Measurements from ENCODE around the gene ISCU.

Gene ISCU

DNA sequence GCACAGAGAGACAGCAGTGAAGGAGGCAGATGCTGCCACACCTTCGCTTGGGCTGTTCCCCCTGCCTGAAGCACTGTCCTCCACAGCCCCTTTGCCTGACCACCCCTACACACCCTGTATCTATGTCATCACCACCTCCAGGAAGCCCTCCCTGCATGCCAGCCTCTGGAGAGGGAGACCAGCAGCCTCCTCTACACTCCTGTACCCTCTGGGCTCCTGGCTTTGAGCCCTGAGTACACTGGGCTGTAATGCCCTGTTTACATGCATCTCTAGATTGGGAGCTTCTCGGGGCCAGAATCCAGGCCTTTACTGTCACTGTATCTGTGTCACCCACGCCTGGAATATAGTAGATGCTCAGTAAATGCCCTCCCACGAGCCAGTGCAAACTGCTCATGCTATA lies 41.3 kb downstream of the ISCU start:
- DNase-seq (ENCODE audit: low spot score), result no peak

DNA sequence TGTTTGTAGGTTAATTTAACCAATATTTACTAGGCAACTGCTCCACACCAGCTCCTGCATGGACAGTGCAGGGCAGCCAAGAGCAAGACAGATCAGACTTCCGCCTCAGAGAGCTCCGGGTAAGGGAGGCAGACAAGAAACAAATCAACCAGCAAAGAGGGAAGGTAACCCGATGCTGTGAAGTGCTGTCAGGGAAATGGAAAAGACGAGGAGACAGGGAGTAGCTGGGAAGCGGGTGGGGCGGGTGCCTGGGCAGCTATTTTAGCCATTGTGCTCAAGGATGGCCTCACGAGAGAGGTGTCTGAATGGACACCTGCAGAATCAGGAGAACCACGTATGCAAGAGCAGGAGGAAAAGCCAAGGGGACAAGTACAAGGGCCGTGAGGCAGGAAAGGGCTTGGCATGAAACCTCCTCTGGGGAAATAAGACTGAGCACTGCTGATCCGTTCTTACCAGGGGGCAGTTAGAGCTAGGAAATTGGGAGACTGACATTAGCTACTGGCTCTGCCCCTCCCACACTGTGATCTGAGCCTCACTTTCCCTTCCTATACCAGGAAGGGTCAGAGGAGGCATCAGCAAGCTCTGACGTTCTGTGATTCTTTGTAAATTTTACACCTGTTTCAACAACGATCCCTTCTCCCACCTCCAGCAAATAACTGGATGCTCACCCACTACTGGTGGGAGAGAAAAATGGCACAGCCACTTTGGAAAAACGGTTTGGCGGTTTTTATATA lies 42.0 kb downstream of the ISCU start:
- no peak for DNase-seq (ENCODE audit: low spot score)

DNA sequence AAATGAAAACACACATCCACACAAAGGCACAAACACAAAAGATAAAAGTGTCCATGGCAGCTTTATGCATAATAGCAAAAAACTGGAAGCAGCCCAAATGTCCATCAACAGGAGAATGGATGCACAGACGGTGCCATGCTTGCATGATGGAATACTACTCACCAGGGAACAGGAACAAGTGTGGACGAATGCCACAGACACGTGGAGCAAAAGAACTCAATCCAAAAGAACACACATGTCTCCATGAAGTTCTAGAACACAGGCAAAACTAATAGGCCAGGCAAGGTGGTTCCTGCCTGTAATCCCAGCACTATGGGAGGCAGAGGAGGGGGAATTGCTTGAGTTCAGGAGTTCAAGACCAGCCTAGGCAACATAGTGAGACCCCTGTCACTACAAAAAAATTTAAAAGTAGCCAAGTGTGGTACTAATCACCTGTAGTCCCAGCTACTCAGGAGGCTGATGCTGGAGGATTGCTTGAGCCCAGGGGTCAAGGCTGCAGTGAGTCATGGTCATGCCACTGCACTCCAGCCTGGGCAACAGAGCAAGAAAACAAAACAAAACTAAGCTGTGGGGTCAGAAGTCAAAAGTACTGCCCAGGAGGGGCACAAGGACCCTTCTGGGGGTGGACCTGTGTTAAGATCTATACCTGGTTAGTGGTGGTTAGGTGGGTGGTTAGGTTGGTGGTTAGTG lies 42.7 kb downstream of the ISCU start:
- no peak for DNase-seq (ENCODE audit: low spot score)

DNA sequence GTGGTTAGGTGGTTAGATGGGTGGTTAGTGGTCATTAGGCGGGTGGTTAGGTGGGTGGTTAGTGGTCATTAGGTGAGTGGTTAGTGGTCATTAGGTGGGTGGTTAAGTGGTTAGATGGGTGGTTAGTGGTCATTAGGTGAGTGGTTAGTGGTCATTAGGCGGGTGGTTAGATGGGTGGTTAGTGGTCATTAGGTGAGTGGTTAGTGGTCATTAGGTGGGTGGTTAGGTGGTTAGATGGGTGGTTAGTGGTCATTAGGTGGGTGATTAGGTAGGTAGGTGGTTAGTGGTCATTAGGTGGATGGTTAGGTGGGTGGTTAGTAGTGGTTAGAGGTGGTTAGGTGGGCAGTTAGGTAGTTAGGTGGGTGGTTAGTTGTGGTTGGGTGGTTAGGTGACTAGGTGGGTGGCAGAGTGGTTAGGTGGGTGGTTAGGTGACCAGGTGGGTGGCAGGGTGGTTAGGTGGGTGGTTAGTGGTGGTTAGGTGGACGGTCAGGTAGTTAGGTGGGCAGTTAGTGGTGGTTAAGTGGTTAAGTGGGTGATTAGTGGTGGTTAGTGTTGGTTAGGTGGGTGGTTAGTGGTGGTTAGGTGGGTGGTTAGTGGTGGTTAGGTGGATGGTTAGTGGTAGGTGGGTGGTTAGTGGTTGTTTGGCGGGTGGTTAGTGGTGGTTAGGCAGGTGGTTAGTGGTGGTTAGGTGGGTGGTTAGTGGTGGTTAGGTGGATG lies 43.5 kb downstream of the ISCU start:
- DNase-seq (ENCODE audit: low spot score), result no peak

DNA sequence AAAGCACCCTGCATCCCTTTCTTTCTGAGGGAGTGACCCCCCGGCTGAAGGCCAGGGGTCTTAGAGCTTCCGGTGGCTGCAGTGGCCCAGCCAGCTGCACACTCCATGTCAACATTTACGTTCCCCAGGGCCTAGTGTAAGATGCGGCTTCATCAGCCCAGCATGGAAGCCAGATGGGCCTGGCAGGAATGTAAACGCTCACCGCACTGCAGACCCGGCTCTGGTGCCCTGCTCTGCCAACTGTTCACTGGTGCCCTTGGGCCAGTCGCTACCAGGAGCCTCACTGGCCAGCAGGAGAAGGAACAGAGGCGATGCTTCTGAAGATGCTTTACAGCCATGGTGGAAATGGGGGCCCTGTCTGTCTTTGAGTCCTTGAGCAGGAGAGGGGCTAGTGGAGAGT lies 44.1 kb downstream of the ISCU start:
- DNase-seq (ENCODE audit: low spot score), result no peak

GRCh38 chr12:108607981-108608600 lies 45.7 kb downstream of the ISCU start:
- DNase-seq (ENCODE audit: low spot score), result no peak

DNA sequence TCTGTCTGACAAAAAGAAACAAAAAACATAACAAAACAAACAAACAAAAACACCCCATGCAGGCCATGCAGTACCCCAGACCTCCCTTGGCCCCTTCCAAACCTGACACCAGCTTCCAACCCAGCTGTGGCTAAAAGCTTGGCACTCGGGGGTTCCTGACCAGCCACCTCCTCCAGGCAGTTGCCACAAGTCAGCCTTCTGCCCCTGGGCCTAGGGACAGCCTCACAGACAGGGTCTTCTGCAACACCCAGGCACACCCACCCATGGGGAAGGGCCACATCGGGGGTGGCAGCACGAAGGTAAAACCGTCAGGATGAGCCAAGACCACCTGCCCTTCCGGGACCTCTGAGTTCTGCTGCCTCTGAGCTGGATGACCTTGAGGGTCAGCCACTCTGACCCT lies 46.2 kb downstream of the ISCU start:
- DNase-seq (ENCODE audit: low spot score), result no peak

- no peak for DNase-seq (ENCODE audit: low spot score)
Observed at GRCh38 chr12:108609537-108610335, 47.3 kb downstream of the ISCU start.

- no peak for DNase-seq (ENCODE audit: low spot score)
Observed at GRCh38 chr12:108610336-108610815, 48.0 kb downstream of the ISCU start.

DNA sequence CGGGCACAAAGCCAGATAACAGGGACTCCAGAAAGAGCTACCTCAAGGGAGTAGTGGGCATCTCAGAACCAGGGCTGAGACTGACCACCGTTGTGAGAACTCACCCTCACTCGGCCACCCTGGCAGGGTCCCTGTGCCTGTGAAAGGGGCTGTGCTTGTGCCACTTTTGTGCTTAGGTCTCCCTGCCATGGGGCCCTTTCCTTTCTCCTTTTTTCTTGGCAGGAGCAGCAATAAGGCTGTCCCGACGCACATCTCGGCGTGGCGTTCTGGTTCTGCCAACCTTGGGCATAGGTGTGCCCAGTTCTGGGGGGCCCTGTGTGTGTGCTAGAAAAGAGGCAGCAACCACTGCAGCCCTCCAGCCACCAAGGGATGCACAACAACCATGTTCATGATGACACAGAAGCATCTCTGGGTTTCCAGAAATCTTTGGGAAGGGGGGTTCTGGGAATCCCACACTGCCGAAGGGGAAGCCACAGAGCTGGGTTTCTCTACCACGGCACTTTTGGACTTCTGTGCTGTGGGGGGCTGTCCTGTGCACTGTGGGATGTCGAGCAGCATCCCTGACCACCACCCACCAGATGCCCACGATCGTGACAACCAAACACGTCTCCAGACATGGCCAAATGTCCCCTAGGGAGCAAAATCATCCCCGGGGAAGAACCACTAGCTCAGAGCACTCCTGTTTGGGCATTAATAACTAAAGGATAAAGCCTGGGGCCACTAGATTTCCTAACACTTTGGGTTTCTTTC lies 48.6 kb downstream of the ISCU start:
- no peak for DNase-seq (ENCODE audit: low spot score)

DNA sequence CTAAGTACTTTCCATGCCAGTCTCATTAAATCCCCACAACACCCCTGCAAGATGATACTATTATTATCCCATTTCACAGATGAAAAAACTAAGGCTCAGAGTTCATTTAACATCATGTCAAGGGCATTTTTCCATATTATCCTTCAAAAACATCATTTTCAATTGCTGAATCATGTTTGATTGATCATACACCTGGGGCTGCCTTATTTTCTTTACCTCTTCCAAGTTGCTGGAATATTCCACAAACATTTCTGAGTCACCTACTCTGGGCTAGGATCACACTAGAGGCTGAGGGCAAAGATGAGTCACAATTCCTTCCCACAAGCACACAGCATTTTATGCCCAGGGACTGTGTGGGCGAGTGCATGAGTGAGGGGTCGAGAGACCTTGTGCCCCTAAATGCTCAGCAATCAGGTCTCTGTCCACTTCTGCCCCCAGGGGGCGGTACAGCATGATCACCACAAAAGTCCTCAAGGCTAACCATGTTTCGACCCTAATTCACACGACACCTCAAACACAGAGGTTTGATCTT lies 49.6 kb downstream of the ISCU start:
- DNase-seq (ENCODE audit: low spot score), result peak; percentile 59

- no peak for DNase-seq (ENCODE audit: low spot score)
Observed at GRCh38 chr12:108612788-108613282, 50.4 kb downstream of the ISCU start.

GRCh38 chr12:108613548-108613947 lies 51.2 kb downstream of the ISCU start:
- no peak for DNase-seq (ENCODE audit: low spot score)

DNA sequence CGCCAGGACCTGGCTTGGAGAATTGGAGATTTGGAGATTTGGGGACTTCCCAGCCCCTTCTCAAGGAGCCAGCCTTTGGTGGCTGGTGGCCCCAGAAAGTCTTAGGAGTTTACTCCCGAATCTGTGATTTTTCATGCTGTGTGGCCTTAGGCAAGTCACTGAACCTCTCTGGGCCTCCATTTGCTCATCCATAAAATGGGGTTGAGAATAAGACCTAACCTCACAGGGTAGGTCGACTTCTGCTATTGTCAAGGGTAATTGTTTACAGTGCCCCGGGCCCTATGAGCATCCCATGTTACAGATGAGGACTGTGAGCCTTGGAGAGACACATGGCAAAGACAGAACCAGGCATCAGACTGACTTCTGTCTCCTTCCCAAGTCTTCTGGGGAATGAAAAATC lies 51.6 kb downstream of the ISCU start:
- DNase-seq (ENCODE audit: low spot score), result no peak

DNA sequence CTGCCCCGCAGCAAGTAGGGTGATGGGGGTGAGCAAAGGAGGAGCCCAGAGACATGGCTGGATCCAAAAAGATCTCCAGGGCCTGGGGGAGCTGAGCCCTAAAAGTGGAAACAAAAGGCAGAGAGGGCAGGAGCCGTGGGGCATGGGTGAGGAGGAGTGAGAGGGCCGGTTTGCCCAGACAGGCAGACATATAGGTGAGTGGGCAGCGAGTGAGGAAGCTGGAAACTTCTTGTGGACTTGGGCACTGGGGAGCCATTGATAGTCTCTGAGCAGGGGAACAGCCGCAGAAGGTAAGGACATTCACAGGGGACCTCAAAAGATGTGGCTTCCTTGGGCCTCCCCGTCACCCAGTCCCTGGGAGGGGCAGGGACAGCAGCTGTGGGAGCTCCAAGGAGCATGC lies 52.2 kb downstream of the ISCU start:
- no peak for DNase-seq (ENCODE audit: low spot score)

- no peak for DNase-seq (ENCODE audit: low spot score)
Observed at GRCh38 chr12:108615918-108616317, 53.5 kb downstream of the ISCU start.

DNA sequence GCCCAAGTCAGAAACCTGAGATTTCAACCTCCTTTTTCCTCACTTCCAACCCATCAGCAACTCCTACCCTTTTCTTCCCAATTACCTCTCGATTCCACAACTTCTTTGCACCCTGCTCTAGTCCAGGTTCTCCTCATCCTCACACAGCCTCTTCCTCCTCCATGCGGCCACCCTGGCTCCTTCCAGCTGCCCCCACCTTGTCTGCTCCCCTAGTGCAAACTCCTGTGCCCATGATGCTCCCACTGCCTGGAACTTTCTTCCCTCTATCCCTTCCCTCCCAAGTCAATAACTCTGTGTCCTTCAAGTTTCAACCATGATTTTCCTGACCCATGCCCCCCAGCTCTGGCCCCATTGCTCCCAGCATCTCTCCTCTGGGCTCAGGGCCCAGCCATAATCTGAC lies 54.0 kb downstream of the ISCU start:
- no peak for DNase-seq (ENCODE audit: low spot score)

DNA sequence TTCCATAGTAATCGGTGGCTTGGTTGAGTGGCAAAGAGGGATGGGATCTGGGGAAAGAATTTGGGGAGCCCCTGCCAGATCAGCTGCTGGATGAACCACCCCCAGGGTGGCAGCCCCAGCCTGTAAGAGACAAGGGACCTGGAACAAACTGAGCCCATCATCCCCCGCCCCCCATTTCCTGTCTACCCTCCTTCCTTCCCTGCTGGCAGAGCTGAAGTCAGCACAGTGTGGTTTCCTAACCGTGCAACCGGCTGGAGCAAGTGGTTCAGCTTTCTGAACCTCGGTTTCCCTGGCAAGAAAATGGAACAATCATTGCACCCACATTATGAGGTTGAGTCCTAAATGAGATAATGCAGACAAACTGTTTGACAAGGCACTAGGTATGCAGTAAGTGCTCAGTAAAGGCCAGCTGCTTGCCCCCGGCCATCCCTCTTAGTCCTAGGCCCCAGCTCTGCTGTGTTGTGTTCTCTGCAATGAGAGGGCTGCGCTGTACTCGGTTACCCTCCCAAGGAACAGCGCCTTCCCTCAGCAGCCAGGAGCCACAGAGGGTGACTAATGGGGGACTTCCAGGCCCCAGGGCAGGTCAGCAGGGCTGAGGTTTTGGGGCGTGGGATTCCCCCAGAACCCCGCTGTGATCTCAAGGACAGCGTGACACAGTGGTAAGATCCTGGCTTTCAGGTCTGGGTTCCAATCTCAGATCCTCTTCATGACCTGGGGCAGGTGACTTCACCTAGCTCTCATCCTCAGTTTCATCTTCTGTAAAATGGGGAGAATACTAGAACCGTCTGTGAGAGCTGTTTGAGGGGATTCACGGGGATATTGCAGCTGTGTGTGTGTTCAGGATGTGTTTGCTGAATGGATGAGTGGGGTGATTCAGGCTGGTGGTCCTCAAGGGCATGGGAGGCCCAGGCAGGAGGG lies 54.8 kb downstream of the ISCU start:
- no peak for DNase-seq (ENCODE audit: low spot score)

All from D341Med (cell line).